Lung microvascular endothelial cell (primary cell): ENCODE data around the gene RERE. TPM values are rescaled to one million over a fixed set of nuclear protein-coding genes. Genes with fewer than 3 reads are reported as not detected.

Experiments
- DNase-seq, 2 donors: peaks; one replicate each; pipeline versions ENCODE4 v3.0.0 to v3.0.0-alpha.2; 2010; ENCODE audit warnings: low read depth in 2 of 2
- total RNA-seq: library from RNA; depleted of rRNA; stranded (reverse); fragments of >200 nt; gene quantifications from 2 replicates; pipeline ENCODE4 v1.2.1, GENCODE V29; 2014

Gene RERE
- 35.7 and 86.5 TPM in 2 replicates for total RNA-seq

DNA sequence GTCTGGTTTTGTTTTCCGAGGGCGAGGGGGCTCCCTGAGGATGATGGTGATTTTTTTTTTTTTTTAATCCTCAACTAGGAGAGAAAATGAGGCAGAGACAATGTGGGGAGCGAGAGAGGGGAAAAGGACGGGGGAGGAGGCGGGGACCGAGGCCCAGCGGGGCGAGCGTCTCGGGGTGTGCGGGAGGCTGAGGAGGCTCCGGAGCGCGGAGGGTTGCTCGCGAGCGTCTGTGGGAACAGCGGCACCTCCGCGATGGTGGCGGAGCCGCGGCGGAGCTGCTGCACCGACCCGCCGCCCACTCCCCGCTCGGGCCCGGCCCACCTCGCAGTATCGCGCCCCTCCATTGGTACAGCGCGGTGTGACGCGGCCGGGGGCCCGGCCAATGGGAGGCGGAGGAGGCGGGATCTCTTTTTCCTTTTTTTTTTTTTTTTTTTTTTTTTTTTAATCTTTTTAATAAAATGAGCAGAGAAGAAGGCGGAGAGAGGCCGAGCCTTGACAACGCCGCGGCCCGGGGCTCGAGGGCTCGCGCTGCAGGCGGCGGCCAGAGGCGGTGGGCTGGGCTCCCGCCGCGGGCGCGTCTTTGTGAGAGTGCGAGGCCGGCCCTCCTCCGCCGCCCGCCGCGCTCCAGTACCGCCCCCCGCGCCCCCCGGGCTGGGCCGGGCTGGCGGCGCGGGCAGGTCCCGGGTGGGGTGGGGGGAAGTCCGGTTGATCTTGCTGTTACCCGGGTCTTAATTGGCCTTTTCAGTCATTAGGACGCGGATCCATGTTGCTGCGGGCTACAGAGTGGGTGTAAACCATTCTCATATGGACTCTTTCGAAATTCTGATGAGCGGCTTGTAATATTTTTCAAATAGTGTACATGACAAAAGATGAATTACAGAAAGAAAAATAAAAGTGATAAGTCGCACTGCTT, at the start of gene RERE:
Gene RERE, minus strand, starts transcription at position 229 of the 913 bp plus-strand sequence.
- DNase-seq: peak; percentile 96 to 97

DNA sequence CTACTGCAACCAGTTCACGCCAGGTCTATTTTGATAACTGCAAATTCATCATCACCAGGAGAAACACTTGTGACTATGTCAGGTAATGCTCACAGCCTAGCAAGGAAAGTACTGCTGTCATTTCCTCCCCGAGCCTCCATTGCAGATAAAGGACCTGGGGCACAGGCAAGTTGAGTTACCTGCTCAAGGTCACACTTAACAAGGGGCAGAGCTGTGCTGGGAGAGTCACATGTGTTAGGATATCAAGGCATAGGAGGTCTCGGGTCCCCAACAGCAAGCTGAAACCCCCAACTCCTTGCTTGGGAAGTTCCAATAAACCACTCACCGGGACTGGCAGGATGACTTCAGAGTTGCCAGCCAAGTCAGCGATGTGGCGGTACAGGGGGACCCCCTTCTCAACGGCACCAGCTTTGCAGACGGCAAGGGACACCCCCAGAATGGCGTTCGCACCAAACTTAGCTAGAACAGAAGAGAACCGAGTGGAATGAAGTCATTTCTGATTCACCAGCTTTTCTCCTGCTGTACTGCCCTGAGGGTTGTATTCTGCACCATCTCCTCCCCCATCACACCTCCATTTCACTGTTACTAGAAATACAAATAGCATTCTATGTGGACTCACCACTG, 49.5 kb upstream of the RERE start:
- DNase-seq: no peak

- DNase-seq: no peak
Observed at GRCh38 chr1:8866173-8866791, 48.8 kb upstream of the RERE start.

DNA sequence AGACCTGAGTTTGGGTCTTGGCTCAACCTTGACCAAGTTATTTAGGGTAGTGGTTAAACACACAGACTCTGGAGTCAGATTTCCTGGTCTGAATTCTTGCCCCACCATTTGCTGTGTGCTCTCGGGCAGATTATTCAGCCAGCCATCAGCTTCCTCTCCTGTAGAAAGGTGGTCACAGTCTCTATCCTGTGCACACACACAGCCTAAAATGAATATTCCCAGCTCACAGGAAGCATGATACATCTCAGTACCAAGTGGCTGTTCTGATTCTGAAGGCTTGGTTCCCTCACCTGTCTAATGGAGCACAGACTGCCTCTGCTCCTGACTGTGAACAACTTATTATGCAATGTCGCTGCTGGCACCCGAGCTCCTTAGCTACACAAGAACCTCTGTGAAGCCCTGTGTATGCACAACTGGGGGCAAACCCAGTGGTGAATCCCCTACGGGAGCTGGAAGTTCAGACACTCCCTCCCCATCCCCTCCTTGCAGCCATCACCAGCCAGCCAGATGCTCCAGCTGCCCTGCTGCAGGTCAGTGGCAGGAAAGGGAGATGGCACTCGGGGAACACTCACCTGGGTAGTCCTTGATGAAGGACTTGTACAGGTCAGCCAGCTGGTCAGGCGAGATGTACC, 47.4 kb upstream of the RERE start:
- no peak for DNase-seq

DNA sequence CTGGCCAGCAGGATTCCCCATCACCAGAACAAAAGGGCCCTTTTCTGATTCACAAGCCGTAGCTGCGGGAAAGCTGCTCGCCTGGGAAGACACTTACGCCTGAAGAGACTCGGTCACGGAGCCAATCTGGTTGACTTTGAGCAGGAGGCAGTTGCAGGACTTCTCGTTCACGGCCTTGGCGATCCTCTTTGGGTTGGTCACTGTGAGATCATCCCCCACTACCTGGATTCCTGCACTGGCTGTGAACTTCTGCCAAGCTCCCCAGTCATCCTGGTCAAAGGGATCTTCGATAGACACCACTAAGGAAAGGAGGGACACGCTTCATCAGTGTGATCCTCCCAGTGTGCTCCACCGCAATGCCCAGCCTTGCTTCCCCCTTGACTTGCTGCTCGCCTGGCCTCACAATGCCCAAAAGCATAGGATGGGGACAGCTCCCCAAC, 46.4 kb upstream of the RERE start:
- DNase-seq: no peak

GRCh38 chr1:8863138-8863537, 45.7 kb upstream of the RERE start:
- no peak for DNase-seq

DNA sequence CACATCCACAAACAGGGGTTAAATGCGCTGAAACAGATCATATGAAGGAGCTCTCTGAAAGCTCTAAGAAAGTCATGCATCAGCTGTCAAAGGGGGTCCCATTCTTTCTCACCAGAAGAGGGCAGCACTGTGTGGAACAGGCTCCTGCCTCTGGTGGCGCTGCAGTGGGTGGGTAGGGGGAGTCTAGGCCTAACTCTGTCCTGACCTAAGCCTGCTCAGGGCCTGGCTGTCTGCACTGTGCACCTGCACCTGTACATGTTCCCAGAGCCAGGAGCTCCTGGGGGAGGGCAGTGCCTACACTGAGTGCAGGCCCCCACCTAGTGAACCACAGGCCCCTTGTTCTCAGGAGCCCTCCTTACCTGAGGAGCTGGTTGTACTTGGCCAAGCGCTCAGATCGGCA, 45.1 kb upstream of the RERE start:
- peak; percentile 44 to 58 for DNase-seq

DNA sequence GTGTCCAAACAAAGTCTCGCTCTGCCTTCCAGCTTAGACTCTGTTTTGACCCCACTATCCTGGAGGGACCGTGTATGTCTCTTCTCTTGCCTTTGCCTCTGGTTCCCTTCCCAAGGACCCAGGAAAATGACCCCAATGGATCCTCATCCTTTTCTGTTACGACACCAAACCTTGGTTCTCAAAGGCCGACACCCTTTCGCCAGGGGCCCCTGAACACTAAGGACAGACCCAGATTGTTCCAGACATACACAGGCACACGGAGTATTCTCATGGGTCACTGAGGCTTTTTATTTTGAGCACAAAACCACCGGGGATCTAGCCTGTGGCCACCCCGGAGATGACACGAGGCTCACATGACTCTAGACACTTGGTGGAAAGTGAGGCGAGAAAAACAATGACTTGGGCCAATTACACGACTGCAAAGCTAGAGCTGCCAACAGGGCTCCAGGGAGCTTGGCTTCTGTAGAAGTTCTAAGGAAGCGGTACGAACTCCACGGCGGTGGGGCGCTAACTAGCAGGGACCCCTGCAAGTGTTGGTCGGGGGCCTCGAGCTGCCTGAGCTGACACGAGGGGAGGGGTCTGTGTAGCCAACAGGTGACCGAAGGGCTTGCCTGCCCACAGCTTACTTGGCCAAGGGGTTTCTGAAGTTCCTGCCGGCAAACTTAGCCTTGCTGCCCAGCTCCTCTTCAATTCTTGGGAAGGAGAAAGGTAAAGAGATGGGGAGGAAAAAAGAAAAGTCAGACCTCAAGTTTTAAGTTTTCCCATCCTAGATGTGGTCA, 43.5 kb upstream of the RERE start:
- DNase-seq: no peak

DNA sequence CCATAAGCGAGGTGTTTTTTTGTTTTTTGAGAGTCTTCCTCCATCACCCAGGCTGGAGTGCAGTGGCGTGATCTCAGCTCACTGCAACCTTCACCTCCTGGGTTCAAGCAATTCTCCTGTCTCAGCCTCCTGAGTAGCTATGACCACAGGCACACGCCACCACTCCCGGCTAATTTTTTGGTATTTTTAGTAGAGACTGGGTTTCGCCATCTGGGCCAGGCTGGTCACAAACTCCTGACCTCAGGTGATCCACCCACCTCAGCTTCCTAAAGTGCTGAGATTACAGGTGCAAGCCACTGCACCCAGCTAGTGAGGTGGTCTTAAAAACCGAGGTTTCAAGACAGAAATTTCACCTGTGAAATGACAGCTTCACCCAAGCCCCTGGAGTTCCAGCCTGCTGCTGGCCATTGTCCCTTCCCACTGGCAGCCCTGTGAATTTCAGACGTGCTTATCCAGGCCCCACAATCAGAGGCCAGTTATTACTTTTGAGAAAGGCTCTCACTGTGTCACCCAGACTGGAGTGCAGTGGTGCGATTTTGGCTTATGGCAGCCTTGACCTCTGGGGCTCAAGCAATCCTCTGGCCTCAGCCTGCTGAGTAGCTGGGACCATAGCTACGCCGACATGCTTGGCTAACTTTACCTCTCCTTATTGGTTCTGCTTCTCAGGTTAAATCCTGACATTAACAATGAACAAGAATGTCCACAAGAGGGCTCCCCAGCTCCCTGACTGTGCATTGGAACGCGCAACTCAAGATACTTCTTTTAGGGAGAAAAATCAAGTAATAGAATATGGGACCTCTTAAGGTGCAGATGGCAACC, 41.7 kb upstream of the RERE start:
- peak; percentile 70 to 75 for DNase-seq

DNA sequence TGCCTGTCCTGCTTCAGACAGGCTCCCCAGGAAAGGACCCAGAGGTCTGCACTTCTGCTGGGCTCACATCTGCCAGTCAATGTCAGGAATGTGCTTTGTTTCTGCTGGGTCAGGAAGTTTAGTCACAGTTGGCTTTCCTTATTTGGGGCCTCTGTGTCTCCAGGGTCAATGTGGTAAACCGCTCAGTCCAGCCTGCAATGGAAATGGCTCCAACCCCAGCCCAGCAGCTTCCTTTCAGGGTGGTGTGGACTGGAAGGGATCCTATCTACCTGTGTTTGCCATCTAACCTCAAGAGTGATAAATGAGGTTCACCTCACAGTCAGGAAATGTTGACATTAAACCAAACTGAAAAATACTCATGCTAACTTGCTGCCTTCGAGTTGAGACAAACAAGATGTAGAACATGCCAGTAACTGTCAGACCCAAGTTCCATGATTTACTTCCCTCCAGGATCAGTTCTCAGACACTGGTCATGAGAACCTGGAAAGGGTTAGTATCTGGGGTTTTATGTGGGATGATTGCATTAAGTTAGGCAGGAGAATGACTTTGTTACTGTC, 40.8 kb upstream of the RERE start:
- DNase-seq: peak; percentile 87 to 98

GRCh38 chr1:8856689-8857412, 39.4 kb upstream of the RERE start:
- DNase-seq: no peak

- no peak for DNase-seq
Observed at GRCh38 chr1:8854240-8854639, 36.8 kb upstream of the RERE start.

GRCh38 chr1:8851060-8851459, 33.6 kb upstream of the RERE start:
- DNase-seq: no peak

- peak; percentile 92 to 96 for DNase-seq
Observed at GRCh38 chr1:8848663-8849386, 31.4 kb upstream of the RERE start.

GRCh38 chr1:8847990-8848389, 30.6 kb upstream of the RERE start:
- no peak for DNase-seq

GRCh38 chr1:8846263-8846662, 28.8 kb upstream of the RERE start:
- DNase-seq: no peak

- no peak for DNase-seq
Observed at GRCh38 chr1:8845104-8846097, 28.0 kb upstream of the RERE start.
